NCI-H128 (cell line): ENCODE results near the gene ZDHHC8.

ENCODE experiments used
- DNase-seq: peaks from one replicate; lab custom pipeline; 2025; ENCODE audit not compliant: unreplicated experiment; lab: John Stamatoyannopoulos, UW

The ZDHHC8 gene

GRCh38 chr22:20131597-20131858 lies at the start of gene ZDHHC8:
ZDHHC8 (plus strand) TSS chr22:20131804; CDS start chr22:20131948, 144 bp downstream.
- DNase-seq, result no peak

- DNase-seq, result no peak
These were observed 48.3 kb upstream of the ZDHHC8 start for GRCh38 chr22:20083157-20083890.

GRCh38 chr22:20083891-20084546 lies 47.6 kb upstream of the ZDHHC8 start:
- no peak for DNase-seq

- DNase-seq, result no peak
These were observed 46.8 kb upstream of the ZDHHC8 start for GRCh38 chr22:20084547-20085413.

GRCh38 chr22:20085651-20086050 lies 46.0 kb upstream of the ZDHHC8 start:
- no peak for DNase-seq

GRCh38 chr22:20086101-20086599 lies 45.5 kb upstream of the ZDHHC8 start:
- no peak for DNase-seq

GRCh38 chr22:20086763-20087162 lies 44.8 kb upstream of the ZDHHC8 start:
- no peak for DNase-seq

- DNase-seq, result no peak
These were observed 44.0 kb upstream of the ZDHHC8 start for GRCh38 chr22:20087319-20088262.

GRCh38 chr22:20088263-20088648 lies 43.3 kb upstream of the ZDHHC8 start:
- no peak for DNase-seq

GRCh38 chr22:20089226-20089976 lies 42.2 kb upstream of the ZDHHC8 start:
- no peak for DNase-seq

GRCh38 chr22:20089977-20090729 lies 41.5 kb upstream of the ZDHHC8 start:
- no peak for DNase-seq

- no peak for DNase-seq
These were observed 40.8 kb upstream of the ZDHHC8 start for GRCh38 chr22:20090730-20091240.

- DNase-seq, result no peak
These were observed 39.7 kb upstream of the ZDHHC8 start for GRCh38 chr22:20091690-20092476.

- DNase-seq, result no peak
These were observed 39.1 kb upstream of the ZDHHC8 start for GRCh38 chr22:20092477-20092854.

- no peak for DNase-seq
These were observed 38.0 kb upstream of the ZDHHC8 start for GRCh38 chr22:20093418-20094196.

GRCh38 chr22:20094197-20094807 lies 37.3 kb upstream of the ZDHHC8 start:
- DNase-seq, result no peak

GRCh38 chr22:20095521-20095920 lies 36.1 kb upstream of the ZDHHC8 start:
- DNase-seq, result no peak
